ENCODE results near the gene WFDC1.

Gene WFDC1

GRCh38 chr16:84247331-84247730 is 47.3 kb upstream of the WFDC1 start:
- no peaks in the 10 kb centered on the region for H3F3A ChIP-seq (ENCODE audit: low read depth)
- H3K9me3 ChIP-seq (ENCODE audit: insufficient read depth, low read depth, low read length), result no peaks in the 10 kb centered on the region
- H3K9ac ChIP-seq (ENCODE audit: low read depth, low read length, poor library complexity, severe bottlenecking), result no peak overlapping the region
- H3K9me2 ChIP-seq (replicated peaks; ENCODE audit: low read depth, low read length), result no peaks in the 10 kb centered on the region
- no peaks in the 10 kb centered on the region for H3K36me3 ChIP-seq (ENCODE audit: insufficient read depth, low read length)
- TF ChIP-seq EZH2phosphoT487 (IDR thresholded peaks at IDR 0.05; ENCODE audit: borderline replicate concordance) (no peak), CTCF (conservative IDR thresholded peaks at IDR 0.05; ENCODE audit: low read length) (no peak)
- H3K4me3 ChIP-seq (ENCODE audit: low read length, poor library complexity, severe bottlenecking), result no peak overlapping the region
- H3K4me2 ChIP-seq (ENCODE audit: low read depth, low read length, poor library complexity, severe bottlenecking), result no peak overlapping the region
- no peaks in the 10 kb centered on the region for H4K20me1 ChIP-seq (ENCODE audit: insufficient read depth, low read length, poor library complexity, severe bottlenecking)
- H3K4me1 ChIP-seq (ENCODE audit: insufficient read depth, low read length, poor library complexity, severe bottlenecking), result no peaks in the 10 kb centered on the region
- H2AFZ ChIP-seq (ENCODE audit: low read length), result no peak overlapping the region
- no peaks in the 10 kb centered on the region for H3K27me3 ChIP-seq (ENCODE audit: insufficient read depth, low read length, poor library complexity, severe bottlenecking)
- no peaks in the 10 kb centered on the region for H3K79me2 ChIP-seq (ENCODE audit: insufficient read depth, low read length)

- Histone ChIP-seq H3K4me1 (ENCODE audit: insufficient read depth, low read length, poor library complexity, severe bottlenecking) (no peaks in the 10 kb centered on the region), H3K4me2 (ENCODE audit: low read depth, low read length, poor library complexity, severe bottlenecking) (no peak overlapping the region), H3K9me3 (ENCODE audit: insufficient read depth, low read depth, low read length) (no peaks in the 10 kb centered on the region), H3K9ac (ENCODE audit: low read depth, low read length, poor library complexity, severe bottlenecking) (no peak overlapping the region), H2AFZ (ENCODE audit: low read length) (no peak overlapping the region), H3K36me3 (ENCODE audit: insufficient read depth, low read length) (no peaks in the 10 kb centered on the region), H3K27me3 (ENCODE audit: insufficient read depth, low read length, poor library complexity, severe bottlenecking) (no peaks in the 10 kb centered on the region), H3K4me3 (ENCODE audit: low read length, poor library complexity, severe bottlenecking) (no peak overlapping the region), H3K79me2 (ENCODE audit: insufficient read depth, low read length) (no peaks in the 10 kb centered on the region), H3F3A (ENCODE audit: low read depth) (no peaks in the 10 kb centered on the region), H4K20me1 (ENCODE audit: insufficient read depth, low read length, poor library complexity, severe bottlenecking) (no peaks in the 10 kb centered on the region), H3K9me2 (replicated peaks; ENCODE audit: low read depth, low read length) (no peaks in the 10 kb centered on the region)
- no peak for TF ChIP-seq EZH2phosphoT487 (IDR thresholded peaks at IDR 0.05; ENCODE audit: borderline replicate concordance)
- no peak for TF ChIP-seq CTCF (conservative IDR thresholded peaks at IDR 0.05; ENCODE audit: low read length)
Observed at GRCh38 chr16:84247844-84248243, 46.8 kb upstream of the WFDC1 start.

GRCh38 chr16:84252184-84252583 is 42.5 kb upstream of the WFDC1 start:
- H3K9ac ChIP-seq (ENCODE audit: low read depth, low read length, poor library complexity, severe bottlenecking), result no peak overlapping the region
- H2AFZ ChIP-seq (ENCODE audit: low read length), result no peak overlapping the region
- H3K4me2 ChIP-seq (ENCODE audit: low read depth, low read length, poor library complexity, severe bottlenecking), result no peak overlapping the region

More at GRCh38 chr16:84252184-84252583, 42.5 kb upstream of the WFDC1 start:
- Histone ChIP-seq H3K9me3 (ENCODE audit: insufficient read depth, low read depth, low read length) (no peaks in the 10 kb centered on the region), H3F3A (ENCODE audit: low read depth) (no peaks in the 10 kb centered on the region), H3K4me3 (ENCODE audit: low read length, poor library complexity, severe bottlenecking) (no peak overlapping the region), H4K20me1 (ENCODE audit: insufficient read depth, low read length, poor library complexity, severe bottlenecking) (no peaks in the 10 kb centered on the region), H3K27me3 (ENCODE audit: insufficient read depth, low read length, poor library complexity, severe bottlenecking) (no peaks in the 10 kb centered on the region), H3K9me2 (replicated peaks; ENCODE audit: low read depth, low read length) (no peaks in the 10 kb centered on the region), H3K4me1 (ENCODE audit: insufficient read depth, low read length, poor library complexity, severe bottlenecking) (no peaks in the 10 kb centered on the region), H3K79me2 (ENCODE audit: insufficient read depth, low read length) (no peaks in the 10 kb centered on the region), H3K36me3 (ENCODE audit: insufficient read depth, low read length) (no peaks in the 10 kb centered on the region)
- TF ChIP-seq CTCF (conservative IDR thresholded peaks at IDR 0.05; ENCODE audit: low read length), result no peak
- TF ChIP-seq EZH2phosphoT487 (IDR thresholded peaks at IDR 0.05; ENCODE audit: borderline replicate concordance), result no peak
